ENCODE data around the gene DEDD.

GRCh38 chr1:161091093-161091492 lies 41.4 kb downstream of the DEDD start:
- TF ChIP-seq, protein P1, sequence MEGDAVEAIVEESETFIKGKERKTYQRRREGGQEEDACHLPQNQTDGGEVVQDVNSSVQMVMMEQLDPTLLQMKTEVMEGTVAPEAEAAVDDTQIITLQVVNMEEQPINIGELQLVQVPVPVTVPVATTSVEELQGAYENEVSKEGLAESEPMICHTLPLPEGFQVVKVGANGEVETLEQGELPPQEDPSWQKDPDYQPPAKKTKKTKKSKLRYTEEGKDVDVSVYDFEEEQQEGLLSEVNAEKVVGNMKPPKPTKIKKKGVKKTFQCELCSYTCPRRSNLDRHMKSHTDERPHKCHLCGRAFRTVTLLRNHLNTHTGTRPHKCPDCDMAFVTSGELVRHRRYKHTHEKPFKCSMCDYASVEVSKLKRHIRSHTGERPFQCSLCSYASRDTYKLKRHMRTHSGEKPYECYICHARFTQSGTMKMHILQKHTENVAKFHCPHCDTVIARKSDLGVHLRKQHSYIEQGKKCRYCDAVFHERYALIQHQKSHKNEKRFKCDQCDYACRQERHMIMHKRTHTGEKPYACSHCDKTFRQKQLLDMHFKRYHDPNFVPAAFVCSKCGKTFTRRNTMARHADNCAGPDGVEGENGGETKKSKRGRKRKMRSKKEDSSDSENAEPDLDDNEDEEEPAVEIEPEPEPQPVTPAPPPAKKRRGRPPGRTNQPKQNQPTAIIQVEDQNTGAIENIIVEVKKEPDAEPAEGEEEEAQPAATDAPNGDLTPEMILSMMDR (IDR thresholded peaks at IDR 0.05) = no peak
- no peak for TF ChIP-seq EZH2 (IDR thresholded peaks at IDR 0.05; ENCODE audit: borderline replicate concordance, insufficient read depth, low read depth, low read length, poor library complexity, severe bottlenecking)
